Stimulated activated CD8-positive, alpha-beta memory T cell treated with anti-CD3 and anti-CD28 coated beads, Interleukin-4, amount 100 ng/mL, for 48 hours (primary cell): ENCODE measurements around the gene ACOT7.
"Not testable (repeated sequence)": the region's sequence is repeated elsewhere in the genome, so short reads cannot be mapped to it uniquely, and the experiment has no call there.

Source experiments
- DNase-seq: peaks from one replicate; pipeline ENCODE4 v3.0.0-alpha.2; 2020

The ACOT7 gene

DNA sequence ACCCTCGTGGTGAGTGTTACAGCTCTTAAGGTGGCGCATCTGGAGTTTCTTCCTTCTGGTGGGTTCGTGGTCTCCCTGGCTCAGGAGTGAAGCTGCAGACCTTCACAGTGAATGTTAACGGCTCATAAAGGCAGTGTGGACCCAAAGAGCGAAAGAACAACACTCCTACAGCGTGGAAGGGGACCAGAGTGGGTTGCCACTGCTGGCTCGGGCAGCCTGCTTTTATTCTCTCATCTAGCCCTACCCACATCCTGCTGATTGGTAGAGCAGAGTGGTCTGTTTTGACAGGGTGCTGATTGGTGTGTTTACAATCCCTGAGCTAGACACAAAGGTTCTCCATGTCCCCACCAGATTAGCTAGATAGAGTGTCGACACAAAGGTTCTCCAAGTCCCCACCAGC is 1.6 kb upstream of the ACOT7 start:
- DNase-seq, result not testable (repeated sequence)

DNA sequence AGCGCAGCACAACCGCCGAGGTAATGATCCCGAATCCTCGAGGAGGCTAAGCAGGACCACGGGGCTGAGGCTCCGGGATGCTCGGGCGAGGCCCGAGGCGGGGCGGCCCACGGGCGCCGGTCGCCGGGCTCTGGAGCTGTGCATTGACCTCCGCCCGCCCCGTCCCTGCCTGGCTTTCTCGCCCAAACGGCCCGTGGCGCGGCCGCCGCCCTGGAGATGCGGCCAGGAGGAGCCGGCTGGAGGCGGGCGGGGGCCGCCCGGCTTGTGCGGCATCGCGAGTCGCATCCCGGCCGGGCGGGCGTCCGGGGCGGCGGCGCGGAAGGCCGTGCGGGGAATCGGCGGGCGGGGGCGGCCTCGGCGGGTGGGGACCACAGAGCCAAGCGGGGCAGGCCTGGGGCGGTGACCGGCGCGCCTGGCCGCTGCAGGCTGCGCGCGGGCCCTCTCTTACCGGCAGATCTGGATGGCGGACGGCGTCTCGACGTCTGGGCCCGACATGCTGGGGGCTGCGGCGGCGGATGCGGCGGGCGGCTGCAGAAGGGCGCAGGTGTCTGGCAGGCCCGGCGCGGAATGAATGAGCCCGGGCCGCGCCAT is 663 bp downstream of the ACOT7 start:
- no peak for DNase-seq

DNA sequence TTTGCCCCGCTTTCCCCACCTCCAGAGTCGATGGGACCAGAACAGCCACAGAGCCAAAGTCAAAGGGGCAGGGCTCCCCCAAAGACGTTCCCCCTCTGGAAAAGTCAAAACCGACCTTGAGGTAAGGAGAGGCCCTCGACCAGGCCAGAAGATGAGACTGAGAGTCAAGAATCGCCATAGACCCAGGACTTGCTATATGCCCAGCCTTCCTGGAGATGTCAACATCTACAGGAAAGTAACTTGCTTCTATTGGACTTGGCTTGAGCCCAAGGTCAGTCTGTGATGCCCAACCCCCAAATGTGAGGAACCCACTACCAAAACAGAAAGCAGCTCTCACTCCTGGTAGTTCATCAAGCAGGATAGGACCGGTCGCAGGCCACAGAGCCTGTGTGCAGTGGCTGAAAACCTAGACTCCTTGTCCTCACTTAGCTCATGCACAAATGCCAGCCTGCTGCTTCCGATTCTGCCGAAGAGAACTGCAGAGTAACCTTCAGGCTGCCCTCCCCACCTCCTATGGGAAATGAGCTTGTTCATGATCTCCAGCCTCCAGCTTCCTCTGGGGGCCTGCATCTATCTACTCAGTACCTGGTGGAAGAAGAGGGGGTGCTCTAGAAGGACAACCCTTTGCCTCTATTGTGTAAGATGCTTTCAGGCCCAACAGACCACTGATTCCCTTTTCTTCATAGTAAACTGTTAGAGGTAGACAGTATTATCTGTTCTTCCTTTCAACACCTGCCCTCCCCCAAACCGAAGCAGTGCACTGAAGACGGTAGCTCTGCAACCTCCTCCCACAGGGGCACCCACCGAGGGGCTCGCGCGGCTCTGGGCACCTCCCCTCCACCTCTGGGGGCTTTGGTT is 1.4 kb downstream of the ACOT7 start:
- peak; percentile 38 for DNase-seq

DNA sequence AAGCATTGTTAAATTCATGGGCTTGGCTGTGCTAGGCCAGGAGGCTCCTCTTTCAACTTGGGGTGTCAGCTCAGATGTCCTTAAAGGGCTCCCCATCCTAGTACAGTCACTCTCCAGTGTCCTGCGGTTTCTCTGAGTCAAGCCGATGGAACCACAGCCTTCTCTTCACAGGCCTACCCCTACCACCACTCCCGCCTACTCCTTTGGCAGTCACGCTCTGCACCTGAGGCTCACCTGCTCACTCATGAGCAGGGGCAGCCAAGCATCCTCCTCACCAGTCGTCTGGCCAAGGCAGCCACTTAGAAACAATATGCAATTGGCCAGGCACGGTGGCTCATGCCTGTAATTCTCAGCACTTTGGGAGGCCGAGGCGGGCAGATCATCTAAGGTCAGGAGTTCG is 3.6 kb downstream of the ACOT7 start:
- DNase-seq, result no peak

DNA sequence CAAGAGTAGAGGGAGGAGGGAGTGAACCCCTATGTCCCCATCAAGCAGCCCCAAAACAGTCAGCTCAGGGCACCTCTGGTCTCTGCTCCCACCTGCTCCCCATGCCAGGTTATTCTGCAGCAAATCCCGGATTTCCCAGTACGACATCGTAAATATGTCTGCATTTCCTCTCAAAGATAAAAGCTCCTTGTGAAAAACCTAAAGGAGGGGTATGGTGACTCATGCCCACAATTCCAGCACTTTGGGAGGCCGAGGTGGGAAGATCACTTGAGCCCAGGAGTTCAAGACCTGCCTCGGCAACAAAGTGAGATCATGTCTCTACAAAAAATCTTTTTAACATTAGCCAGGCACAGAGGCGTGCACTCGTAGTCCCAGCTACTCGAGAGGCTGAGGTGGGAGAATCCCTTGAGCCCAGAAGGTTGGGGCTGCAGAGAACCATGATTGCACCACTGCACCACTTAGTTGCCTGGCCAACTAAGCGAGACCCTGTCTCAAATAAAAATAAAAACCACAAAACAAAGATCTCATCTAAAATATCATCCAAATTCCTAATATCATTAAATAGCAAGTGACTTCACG is 7.1 kb downstream of the ACOT7 start:
- DNase-seq, result no peak

DNA sequence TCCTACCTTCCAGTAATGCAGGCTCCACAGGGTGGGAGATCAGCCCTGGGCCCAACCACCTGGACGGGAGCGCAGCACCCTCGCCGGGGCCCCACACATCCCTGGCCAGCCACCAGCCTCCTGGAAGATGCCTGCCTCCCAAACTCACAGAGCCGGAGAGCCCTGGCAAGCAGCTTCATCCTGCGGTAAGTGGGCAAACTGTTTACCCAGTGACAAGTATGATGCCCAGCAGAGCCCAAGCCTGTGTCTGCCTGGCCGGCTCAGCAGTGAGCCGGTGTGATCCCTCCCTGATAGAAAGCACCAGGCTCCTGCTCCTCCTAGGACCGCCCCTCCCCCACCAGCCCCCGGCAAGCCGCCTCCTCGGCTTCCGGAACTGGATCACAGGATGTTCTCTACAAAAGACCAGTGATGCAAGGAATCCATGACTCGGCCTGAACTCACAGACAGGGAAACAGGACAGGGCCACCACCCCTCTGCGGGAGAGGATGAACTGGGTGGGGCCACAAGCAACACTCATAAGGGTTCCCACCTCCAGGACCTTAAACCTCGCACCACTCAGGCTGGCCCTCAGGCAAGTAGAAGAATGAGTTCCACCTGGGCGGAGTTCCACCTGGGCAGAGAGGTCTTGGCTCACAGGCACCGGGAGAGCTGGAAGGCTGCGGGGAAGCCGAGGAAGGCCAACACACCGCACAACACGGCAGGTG is 7.9 kb downstream of the ACOT7 start:
- no peak for DNase-seq

DNA sequence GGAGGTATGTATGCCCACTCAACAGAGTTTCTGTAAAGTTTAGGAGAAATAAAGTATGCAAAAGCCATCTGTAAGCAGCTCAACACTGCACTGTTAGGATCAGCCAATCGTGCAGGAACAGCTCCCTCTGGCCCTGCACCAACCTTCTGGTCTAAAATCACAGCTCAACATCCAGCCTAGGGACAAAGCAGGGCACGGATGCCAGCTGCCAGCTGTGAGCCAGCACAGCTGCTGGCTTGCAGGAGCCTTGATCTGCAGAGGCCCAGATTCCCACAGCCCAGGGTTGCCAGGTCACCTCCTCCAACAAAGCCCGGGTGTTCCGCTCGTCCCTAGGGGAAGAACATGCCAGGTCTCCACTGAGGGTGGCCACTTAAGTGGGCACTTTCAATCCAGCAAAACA is 8.6 kb downstream of the ACOT7 start:
- no peak for DNase-seq

DNA sequence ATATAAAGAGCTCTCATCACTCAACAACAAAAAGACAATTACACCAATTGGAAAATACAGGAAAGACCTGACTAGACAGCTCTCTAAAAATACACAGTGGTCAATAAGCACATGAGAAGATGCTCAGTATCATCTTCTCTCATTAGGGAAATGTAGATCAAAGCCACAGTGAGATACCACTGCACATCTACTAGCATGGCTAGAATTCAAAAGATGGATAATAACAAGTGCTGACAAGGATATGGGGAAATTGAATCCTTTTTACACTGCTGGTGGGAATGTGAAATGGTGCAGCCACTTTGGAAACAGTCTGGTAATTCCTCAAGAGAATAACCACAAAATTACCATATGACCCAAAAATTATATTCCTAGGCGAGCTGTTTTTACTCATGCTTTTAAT is 9.4 kb downstream of the ACOT7 start:
- no peak for DNase-seq

DNA sequence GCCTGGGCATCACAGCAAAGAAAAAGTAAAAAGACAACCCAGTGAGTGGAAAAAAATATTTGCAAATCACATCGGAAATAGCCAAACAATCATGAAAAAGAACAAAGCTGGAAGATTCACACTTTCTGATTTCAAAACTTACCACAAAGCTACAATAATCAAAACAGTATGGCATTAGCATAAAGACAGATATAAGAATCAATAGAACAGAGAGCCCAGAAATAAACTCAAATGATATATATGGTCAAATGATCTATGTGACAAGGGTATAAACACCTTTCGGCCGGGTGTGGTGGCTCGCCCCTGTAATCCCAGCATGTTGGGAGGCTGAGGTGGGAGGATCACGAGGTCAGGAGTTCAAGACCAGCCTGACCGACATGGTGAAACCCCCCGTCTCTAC is 13.5 kb downstream of the ACOT7 start:
- DNase-seq, result no peak

DNA sequence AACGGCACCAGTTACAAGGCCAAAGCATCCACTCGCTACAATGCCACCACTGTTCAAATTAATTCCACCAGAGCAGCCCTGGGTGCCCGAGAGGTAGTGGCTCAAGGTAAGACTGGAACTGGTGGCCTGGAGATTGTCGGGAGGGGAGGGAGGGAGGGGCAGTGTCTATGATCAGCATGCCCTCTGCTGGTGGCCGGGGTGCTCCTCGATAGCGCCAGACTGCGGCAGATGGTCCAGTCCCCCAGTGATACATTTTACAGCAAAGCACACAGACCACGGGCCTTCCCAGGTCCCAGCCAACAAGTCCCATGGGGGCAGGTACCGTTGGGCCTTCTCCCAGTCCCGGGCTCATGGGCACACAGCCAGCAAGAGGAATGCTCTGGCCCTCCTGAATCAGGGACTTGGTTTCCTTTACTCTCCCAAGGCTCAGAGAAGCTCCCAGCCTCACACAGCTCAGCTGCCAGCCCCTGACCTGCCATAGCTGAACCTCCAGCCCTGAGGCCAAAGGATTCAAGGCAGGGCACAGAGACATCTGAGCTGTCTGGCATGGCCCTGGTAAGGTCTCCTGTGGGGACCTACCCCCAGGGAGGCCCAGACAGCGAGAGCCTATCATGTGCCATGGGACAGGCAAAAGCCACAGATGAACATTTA is 15.3 kb downstream of the ACOT7 start:
- no peak for DNase-seq

DNA sequence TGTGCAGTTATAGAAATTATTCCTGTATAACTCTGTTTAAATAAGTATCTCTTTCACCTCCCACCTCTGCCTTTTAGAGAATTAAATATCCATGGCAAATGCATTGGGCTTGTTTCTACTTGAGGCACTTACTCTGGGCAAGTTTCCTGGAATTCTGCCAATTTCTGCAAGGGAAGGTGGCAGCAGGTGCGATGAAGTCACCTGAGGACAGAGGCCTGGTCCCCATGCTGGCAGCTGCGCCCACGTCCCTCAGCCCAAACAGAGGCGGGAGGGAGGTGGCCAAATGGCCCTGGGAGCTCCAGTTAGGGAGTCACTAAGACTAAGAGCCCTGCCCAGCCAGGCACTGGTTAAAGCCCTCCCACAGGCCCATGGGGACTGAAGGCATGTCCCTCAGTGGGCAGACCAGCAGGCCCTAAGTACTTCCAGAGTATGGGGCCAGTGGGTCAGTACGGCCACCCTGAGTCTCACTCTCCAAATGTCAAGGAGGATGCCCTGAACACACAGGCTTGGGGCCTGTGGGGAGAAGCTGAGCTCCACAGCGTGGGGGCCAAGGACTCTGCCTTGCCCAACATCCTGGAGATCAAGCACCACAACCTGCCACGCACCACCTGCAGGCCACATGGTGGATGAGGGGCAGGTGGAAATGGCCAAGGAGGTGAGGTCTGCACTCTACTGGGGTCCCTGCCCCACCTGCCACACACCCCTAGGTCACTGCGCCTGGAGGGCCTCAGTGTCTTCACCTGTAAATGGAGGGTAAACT is 19.4 kb downstream of the ACOT7 start:
- DNase-seq, result no peak

DNA sequence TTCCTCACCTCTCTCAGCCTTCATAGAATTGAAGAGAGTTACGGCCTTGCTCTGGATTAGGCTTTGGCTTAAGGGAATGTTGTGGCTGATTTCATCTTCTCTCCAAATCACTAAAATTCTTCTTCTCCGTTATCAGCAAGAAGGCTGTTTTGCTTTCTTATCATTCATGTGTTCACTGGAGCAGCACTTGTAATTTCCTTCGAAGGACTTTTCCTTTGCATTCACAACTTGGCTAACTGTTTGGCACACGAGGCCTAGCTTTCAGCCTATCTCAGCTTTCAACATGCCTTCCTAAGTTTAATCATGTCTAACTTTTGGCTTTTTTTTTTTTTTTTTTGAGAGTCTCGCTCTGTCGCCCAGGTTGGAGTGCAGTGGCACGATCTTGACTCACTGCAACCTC is 21.3 kb downstream of the ACOT7 start:
- not testable (repeated sequence) for DNase-seq

DNA sequence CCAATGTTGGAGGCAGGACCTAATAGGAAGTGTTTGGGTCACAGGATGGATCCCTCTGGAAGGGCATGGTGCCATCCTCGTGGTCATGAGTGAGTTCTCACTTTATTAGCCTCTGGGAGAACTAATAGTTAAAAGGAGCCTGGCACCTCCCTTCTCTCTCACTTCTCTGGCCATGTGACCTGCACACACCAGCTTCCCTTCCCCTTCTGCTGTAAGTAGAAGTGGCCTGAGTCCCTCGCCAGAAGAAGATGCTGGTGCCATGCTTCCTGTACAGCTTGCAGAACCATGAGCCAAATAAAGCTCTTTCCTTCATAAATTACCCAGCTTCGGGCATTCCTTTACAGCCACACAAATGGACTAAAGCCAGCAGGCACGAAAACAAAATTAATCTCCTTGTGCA is 23.6 kb downstream of the ACOT7 start:
- DNase-seq, result no peak

DNA sequence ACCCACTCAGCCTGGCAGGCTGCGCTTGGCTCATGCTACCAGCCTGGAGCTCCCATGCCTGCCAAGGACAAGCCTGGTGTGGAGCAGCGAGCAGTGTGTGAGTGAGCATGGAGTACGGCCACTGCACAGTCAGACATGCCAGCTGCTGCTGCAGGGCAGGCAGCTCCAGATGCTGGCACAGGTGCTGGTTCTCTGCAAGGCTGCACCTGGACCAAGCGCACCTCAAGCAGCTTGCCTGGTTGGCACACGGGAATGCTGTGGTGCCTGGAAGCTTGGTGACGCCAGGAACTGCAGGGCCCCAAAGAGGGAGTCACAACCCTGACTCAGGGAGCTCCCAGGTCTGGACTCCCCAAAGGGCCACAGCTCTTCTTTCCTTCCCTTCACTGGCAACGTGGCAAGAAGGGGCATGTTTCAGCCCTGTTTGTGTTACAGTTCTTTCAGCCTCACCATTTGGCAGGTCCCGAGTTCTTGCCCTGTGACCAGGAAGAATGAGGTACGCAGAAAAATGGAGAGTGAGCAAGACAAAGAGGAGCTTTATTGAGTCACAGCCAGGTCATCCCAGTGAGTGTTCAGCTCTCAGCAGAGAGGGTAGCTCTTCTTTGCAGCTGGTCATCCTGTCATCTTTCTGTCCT is 26.1 kb downstream of the ACOT7 start:
- no peak for DNase-seq

DNA sequence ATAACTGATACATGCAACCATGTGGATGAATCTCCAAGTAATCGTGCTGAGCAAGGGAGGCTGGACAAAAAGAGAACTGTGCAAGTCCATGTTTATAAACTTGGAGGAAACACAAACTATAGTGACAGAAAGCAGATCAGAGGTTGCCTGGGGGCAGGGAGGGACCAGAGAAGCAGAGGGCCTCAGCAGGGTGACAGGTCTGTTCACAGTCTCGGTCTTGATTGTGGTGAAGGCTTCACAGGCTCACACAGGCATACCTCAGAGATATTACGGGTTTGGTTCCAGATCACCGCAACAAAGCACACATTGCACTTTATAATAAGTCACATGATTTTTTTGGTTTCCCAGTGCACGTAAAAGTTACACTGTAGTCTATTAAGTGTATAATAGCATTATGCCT is 28.5 kb downstream of the ACOT7 start:
- DNase-seq, result peak; percentile 48

DNA sequence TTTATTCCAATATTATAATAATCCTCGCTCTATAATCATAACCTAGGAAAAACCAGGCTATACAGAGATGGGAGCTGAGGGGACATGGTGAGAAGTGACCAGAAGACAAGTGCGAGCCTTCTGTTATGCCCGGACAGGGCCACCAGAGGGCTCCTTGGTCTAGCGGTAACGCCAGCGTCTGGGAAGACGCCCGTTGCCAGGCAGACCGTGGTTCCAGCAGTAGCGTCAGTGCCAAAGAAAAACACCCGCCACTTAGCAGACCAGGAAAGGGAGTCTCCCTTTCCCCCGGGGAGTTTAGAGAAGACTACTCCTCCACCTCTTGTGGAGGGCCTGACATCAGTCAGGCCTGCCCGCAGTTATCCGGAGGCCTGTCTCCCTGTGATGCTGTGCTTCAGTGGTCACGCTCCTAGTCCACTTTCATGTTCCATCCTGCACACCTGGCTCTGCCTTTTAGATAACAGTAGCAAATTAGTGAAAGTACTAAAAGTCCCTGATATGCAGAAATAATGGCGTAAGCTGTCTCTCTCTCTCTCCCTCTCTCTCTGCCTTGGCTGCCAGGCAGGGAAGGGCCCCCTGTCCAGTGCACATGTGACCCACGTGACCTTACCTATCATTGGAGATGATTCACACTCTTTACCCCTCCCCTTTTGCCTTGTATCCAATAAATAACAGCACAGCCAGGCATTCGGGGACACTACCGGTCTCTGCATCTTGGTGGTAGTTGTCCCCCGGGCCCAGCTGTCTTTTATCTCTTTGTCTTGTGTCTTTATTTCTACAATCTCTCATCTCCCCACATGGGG is 30.3 kb downstream of the ACOT7 start:
- peak; percentile 57 for DNase-seq

DNA sequence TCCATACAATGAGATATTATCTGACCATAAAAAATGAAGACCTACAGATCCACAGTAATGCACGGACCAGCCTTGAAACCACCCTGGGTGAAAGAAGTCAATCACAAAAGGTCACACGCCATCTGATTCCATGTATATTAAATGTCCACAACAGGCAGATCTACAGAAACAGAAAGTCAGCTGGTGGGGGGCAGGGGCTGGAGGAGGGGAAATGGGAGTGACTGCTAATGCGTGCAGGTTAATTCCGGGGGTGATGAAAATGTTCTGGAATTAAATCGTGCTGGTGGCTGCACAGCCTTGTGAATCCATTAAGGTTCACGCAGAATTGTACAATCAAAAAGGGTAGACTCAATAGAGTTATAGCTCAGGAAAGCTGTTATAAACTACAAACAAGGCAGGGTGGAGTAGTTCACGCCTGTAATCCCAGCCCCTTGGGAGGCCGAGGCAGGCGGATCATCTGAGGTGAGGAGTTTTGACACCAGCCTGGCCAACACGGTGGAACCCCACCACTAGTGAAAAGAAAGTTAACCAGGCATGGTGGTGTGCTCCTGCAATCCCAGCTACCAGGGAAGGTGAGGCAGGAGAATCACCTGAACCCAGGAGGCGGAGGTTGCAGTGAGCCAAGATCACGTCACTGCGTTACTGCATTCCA is 32.3 kb downstream of the ACOT7 start:
- no peak for DNase-seq

DNA sequence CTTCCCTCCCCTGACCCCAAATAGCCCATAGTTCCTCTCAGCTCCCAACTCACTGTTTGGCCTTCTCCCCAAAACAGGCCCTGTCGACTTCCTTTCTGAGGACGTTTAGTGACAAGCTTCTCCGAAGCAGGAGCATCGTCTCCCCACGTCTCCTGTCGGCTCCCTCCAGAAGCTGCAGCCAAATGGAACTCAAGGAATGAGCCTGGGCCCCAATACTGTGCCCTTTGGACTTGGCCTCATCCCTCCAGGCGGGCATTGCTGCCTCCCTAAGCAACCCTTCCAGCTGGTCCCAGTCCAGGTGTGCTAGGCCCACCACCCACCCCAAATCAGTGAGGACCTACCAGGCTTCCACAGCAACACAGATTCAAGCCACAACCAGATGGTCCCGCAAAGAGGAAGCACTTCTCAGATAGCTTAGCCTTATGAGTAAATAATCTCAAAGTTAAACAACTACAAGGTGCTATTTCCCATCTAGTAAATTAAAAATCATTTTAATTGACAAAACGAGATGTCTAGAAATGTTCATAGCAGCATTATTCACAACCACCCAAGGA is 33.0 kb downstream of the ACOT7 start:
- DNase-seq, result no peak

DNA sequence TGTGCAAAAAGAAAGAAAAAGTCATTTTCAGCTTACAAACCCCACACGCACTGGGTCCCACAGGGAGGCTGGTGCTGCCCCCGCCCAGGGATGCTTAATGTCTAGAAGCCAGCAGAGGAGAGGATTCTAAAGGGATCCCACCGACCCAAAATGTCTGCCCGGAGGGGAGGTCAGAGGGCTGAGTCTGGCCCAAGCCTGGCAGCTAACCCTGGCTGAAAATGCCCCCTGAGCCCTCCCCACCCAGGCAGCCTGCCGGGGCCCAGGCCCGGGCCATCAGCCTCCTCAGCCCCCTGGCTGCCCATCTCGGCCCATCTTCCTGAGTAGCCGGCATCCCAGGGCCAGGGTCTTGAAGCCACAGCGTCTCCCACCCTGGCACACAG is 33.5 kb downstream of the ACOT7 start:
- DNase-seq, result no peak
